ENCODE measurements around the gene ARG1.
"Not testable (repeated sequence)": the region's sequence is repeated elsewhere in the genome, so short reads cannot be mapped to it uniquely, and the experiment has no call there.

Gene ARG1

DNA sequence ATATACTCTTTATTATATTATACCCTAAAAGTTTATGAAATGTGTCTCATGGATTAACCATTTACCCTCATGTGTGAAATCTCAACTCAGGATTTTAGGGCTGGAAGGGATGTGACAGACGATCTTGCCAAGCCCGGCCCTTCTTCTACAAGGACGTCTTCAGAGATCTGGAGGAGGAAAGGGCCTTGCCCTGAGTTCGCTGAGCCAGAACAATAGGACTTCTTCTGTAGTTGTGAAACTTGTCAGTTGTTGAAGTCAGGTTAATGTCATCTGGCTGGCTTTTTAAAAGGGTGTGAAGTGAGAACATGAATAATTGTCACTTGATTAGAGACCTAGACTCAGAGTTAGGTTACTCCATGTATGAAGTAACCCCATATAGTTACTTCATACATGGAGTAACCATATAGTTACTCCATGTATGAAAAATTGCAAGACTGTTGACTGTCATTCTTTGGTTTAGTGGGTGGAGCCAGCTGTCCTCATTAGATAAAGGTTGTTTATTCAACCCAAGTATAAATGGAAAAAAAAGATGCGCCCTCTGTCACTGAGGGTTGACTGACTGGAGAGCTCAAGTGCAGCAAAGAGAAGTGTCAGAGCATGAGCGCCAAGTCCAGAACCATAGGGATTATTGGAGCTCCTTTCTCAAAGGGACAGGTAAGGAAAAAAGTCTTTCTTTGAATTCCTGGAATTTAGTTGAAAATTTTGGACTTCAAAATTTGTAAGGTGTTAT lies at the start of gene ARG1:
TSS of gene ARG1 (plus strand) at position 541 of the 730 bp plus-strand sequence. CDS start at position 598, 57 bp downstream.
- peak within 1 kb of the TSS; percentile 71 for H3K27ac ChIP-seq
- TF ChIP-seq, protein P1, sequence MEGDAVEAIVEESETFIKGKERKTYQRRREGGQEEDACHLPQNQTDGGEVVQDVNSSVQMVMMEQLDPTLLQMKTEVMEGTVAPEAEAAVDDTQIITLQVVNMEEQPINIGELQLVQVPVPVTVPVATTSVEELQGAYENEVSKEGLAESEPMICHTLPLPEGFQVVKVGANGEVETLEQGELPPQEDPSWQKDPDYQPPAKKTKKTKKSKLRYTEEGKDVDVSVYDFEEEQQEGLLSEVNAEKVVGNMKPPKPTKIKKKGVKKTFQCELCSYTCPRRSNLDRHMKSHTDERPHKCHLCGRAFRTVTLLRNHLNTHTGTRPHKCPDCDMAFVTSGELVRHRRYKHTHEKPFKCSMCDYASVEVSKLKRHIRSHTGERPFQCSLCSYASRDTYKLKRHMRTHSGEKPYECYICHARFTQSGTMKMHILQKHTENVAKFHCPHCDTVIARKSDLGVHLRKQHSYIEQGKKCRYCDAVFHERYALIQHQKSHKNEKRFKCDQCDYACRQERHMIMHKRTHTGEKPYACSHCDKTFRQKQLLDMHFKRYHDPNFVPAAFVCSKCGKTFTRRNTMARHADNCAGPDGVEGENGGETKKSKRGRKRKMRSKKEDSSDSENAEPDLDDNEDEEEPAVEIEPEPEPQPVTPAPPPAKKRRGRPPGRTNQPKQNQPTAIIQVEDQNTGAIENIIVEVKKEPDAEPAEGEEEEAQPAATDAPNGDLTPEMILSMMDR (conservative IDR thresholded peaks at IDR 0.05), result no peak

GRCh38 chr6:131523988-131524673 lies 48.9 kb upstream of the ARG1 start:
- TF ChIP-seq, protein P1 (conservative IDR thresholded peaks at IDR 0.05), result no peak
- H3K27ac ChIP-seq, result no peak overlapping the region

DNA sequence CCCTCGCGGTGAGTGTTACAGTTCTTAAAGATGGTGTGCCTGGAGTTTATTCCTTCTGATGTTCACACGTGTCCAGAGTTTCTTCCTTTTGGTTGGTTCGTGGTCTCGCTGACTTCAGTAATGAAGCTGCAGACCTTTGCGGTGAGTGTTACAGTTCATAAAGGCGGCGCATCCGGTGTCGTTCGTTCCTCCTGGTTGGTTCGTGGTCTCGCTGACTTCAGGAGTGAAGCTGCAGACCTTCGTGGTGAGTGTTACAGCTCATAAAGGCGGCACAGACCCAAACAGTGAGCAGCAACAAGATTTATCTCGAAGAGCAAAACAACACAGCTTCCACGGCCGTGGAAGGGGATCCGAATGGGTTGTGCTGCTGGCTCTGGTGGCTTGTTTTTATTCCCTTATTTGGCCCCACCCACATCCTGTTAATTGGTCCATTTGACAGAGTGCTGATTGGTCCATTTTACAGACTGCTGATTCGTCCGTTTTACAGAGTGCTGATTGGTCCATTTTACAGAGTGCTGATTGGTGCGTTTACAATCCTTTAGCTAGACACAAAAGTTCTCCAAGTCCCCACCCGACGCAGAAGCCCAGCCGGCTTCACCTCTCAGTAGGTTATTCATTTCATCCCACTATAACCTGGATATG lies 48.2 kb upstream of the ARG1 start:
- TF ChIP-seq, protein P1 (conservative IDR thresholded peaks at IDR 0.05), result no peak
- H3K27ac ChIP-seq, result no peak overlapping the region

DNA sequence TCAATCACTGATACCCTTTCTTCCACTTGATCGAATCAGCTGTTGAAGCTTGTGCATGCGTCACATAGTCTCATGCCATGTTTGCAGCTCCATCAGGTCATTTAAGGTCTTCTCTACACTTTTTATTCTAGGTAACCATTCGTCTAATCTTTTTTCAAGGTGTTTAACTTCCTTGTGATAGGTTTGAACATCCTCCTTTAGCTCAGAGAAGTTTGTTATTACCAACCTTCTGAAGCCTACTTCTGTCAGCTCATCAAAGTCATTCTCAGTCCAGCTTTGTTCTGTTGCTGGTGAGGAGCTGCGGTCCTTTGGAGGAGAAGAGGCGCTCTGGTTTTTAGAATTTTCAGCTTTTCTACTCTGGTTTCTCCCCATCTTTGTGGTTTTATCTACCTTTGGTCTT lies 42.1 kb upstream of the ARG1 start:
- not testable (repeated sequence) for H3K27ac ChIP-seq

- H3K27ac ChIP-seq, result not testable (repeated sequence)
These were observed 41.3 kb upstream of the ARG1 start for GRCh38 chr6:131531681-131532080.

GRCh38 chr6:131532580-131533039 lies 40.4 kb upstream of the ARG1 start:
- H3K27ac ChIP-seq, result no peak overlapping the region
- TF ChIP-seq, protein P1 (conservative IDR thresholded peaks at IDR 0.05), result no peak

DNA sequence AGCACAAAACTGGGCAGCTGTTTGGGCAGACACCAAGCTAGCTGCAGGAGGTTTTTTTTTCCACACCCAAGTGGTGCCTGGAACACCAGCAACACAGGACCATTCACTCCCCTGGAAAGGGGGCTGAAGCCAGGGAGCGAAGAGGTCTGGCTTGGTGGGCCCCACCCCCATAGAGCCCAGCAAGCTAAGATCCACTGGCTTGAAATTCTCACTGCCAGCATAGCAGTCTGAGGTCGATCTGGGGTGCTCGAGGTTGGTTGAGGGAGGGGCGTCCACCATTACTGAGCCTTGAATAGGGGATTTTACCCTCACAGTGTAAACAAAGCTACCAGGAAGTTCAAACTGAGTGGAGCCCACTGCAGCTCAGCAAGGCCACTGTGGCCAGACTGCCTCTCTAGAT lies 34.4 kb upstream of the ARG1 start:
- H3K27ac ChIP-seq, result not testable (repeated sequence)

DNA sequence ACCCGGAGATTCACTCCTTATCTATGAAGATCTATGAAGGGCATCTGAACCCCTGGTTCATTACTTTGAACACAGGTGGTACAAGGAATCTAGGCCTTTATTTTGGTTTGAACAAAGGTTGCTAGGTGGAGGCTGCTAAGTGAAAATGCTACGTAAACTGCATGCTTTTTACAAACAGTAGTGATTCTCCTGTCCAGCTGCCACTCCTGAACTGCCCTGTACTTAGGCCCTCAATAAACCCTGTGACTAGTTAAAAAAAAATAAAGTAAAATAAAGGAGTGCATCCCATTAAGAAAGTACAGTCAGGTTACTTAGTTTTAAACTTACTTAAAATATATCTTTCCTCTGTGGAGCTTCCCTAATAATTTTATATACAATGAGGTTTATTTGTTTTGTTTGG lies 27.7 kb upstream of the ARG1 start:
- no peak overlapping the region for H3K27ac ChIP-seq
- TF ChIP-seq, protein P1 (conservative IDR thresholded peaks at IDR 0.05), result no peak

GRCh38 chr6:131547488-131547887 lies 25.5 kb upstream of the ARG1 start:
- H3K27ac ChIP-seq, result peak overlapping the region; percentile 61
- TF ChIP-seq, protein P1 (conservative IDR thresholded peaks at IDR 0.05), result no peak
